Activated naive CD4-positive, alpha-beta T cell treated with anti-CD3 and anti-CD28 coated beads for 36 hours (primary cell): ENCODE results near the gene C9orf50. TPM values are rescaled to one million over a fixed set of nuclear protein-coding genes. Genes with fewer than 3 reads are reported as not detected.

ENCODE experiments used
- CTCF ChIA-PET: fragments of 350-600 bp; sonication (Branson Sonifier 250); formaldehyde crosslinking; loops from one replicate; lab custom pipeline; 2021; ENCODE audit warnings: antibody characterized with exemption; lab: Charles Lee
- DNase-seq: peaks from one replicate; pipeline ENCODE4 v3.0.0-alpha.2; 2020
- H3K27ac Mint-ChIP-seq: one replicate; pipeline ENCODE4 v1.8.0; 2021; ENCODE audit warnings: mild to moderate bottlenecking, mixed read lengths
- H3K27me3 Mint-ChIP-seq: one replicate; pipeline ENCODE4 v1.8.0; 2021; ENCODE audit warnings: low read depth, mixed read lengths
- H3K36me3 Mint-ChIP-seq: one replicate; pipeline ENCODE4 v1.8.0; 2021; ENCODE audit warnings: low read depth, mixed read lengths
- H3K4me1 Mint-ChIP-seq: one replicate; pipeline ENCODE4 v1.8.0; 2021; ENCODE audit warnings: low read depth, mixed read lengths
- H3K4me3 Mint-ChIP-seq: one replicate; pipeline ENCODE4 v1.8.0; 2021; ENCODE audit warnings: mild to moderate bottlenecking, moderate library complexity, mixed read lengths
- H3K9me3 Mint-ChIP-seq: one replicate; pipeline ENCODE4 v1.8.0; 2021; ENCODE audit warnings: mixed read lengths
- intact Hi-C: fragments of 100-400 bp; cut with micrococcal nuclease; formaldehyde crosslinking; loops from one replicate; pipeline ENCODE4 v1.15.1; 2023
- total RNA-seq, 2 experiments: library from RNA; stranded (reverse); gene quantifications; one replicate each; pipeline ENCODE4 v1.2.3, GENCODE V29; 2021

The C9orf50 gene
- total RNA-seq, 2 experiments from 2014 or later, result not detected

GRCh38 chr9:129612815-129613519 lies 7.9 kb downstream of the C9orf50 start:
- Mint-ChIP-seq H3K27me3 (no peaks in the 10 kb centered on the region), H3K27ac (no peak overlapping the region), H3K36me3 (no peaks in the 10 kb centered on the region), H3K9me3 (no peaks in the 10 kb centered on the region), H3K4me1 (peaks cover 15% of the 10 kb centered on the region), H3K4me3 (no peak overlapping the region)
- intact Hi-C loops, result no loop called here
- CTCF ChIA-PET, result interaction anchor here (1.0 to 3.2 kb wide), 3 partner anchors 10 to 170 kb away, joined by 4 to 42 read pairs (median 4); partner anchors contain the start of gene C9orf50
- DNase-seq, result no peak

GRCh38 chr9:129612123-129612522 lies 8.8 kb downstream of the C9orf50 start:
- H3K27me3 Mint-ChIP-seq, result no peaks in the 10 kb centered on the region
- CTCF ChIA-PET, result interaction anchor here (1.0 to 3.2 kb wide), 5 partner anchors 11 to 439 kb away, joined by 3 to 42 read pairs (median 4); partner anchors contain the start of gene C9orf50
- peaks cover 21% of the 10 kb centered on the region for H3K4me1 Mint-ChIP-seq
- no peaks in the 10 kb centered on the region for H3K36me3 Mint-ChIP-seq
- no peaks in the 10 kb centered on the region for H3K9me3 Mint-ChIP-seq
- H3K27ac Mint-ChIP-seq, result no peak overlapping the region
- no peak overlapping the region for H3K4me3 Mint-ChIP-seq
- DNase-seq, result no peak
- intact Hi-C loops, result no loop called here

GRCh38 chr9:129611307-129611800 lies 9.5 kb downstream of the C9orf50 start:
- H3K36me3 Mint-ChIP-seq, result no peaks in the 10 kb centered on the region
- no peak for DNase-seq
- no peak overlapping the region for H3K4me3 Mint-ChIP-seq
- H3K27ac Mint-ChIP-seq, result no peak overlapping the region
- CTCF ChIA-PET, result interaction anchor here (0.6 to 3.2 kb wide), 17 partner anchors 11 to 486 kb away, joined by 3 to 42 read pairs (median 3); partner anchors contain the start of genes C9orf50 and NTMT1
- H3K27me3 Mint-ChIP-seq, result no peaks in the 10 kb centered on the region
- intact Hi-C loops, result loop anchor here (1.0 to 2.0 kb wide), 3 partner anchors 13 to 472 kb away; no protein-coding TSS in a partner anchor
- peaks cover 25% of the 10 kb centered on the region for H3K4me1 Mint-ChIP-seq
- H3K9me3 Mint-ChIP-seq, result no peaks in the 10 kb centered on the region

GRCh38 chr9:129610473-129611306 lies 10.2 kb downstream of the C9orf50 start:
- Mint-ChIP-seq H3K27ac (no peak overlapping the region), H3K36me3 (no peaks in the 10 kb centered on the region), H3K4me3 (peak overlapping the region; percentile 71), H3K9me3 (no peaks in the 10 kb centered on the region), H3K4me1 (peaks cover 25% of the 10 kb centered on the region), H3K27me3 (no peaks in the 10 kb centered on the region)
- CTCF ChIA-PET, result interaction anchor here (0.6 to 3.2 kb wide), 18 partner anchors 12 to 485 kb away, joined by 3 to 42 read pairs (median 3); partner anchors contain the start of genes C9orf50 and NTMT1
- intact Hi-C loops, result loop anchor here (1.0 to 2.0 kb wide), 5 partner anchors 14 to 479 kb away; no protein-coding TSS in a partner anchor
- peak; percentile 83 for DNase-seq

- CTCF ChIA-PET, result no interaction called here
- Mint-ChIP-seq H3K9me3 (no peaks in the 10 kb centered on the region), H3K36me3 (no peaks in the 10 kb centered on the region), H3K4me3 (peak overlapping the region; percentile 71), H3K27me3 (no peaks in the 10 kb centered on the region), H3K4me1 (peaks cover 25% of the 10 kb centered on the region), H3K27ac (no peak overlapping the region)
- no peak for DNase-seq
- intact Hi-C loops, result loop anchor here (1.0 to 2.0 kb wide), 3 partner anchors 289 to 479 kb away; no protein-coding TSS in a partner anchor
These were observed 10.8 kb downstream of the C9orf50 start for GRCh38 chr9:129610213-129610472.

GRCh38 chr9:129609486-129610212 lies 11.3 kb downstream of the C9orf50 start:
- no peak for DNase-seq
- Mint-ChIP-seq H3K4me3 (peak overlapping the region; percentile 79), H3K4me1 (peaks cover 28% of the 10 kb centered on the region), H3K9me3 (no peaks in the 10 kb centered on the region), H3K36me3 (no peaks in the 10 kb centered on the region), H3K27ac (no peak overlapping the region), H3K27me3 (no peaks in the 10 kb centered on the region)
- CTCF ChIA-PET, result interaction anchor here (0.7 to 4.8 kb wide), 7 partner anchors 11 to 681 kb away, joined by 3 to 25 read pairs (median 4); partner anchors contain the start of genes C9orf50 and IER5L
- intact Hi-C loops, result loop anchor here (1.0 to 5.0 kb wide), 4 partner anchors 112 to 478 kb away; no protein-coding TSS in a partner anchor

- H3K9me3 Mint-ChIP-seq, result no peaks in the 10 kb centered on the region
- H3K27me3 Mint-ChIP-seq, result no peaks in the 10 kb centered on the region
- no peak overlapping the region for H3K27ac Mint-ChIP-seq
- no peak overlapping the region for H3K4me3 Mint-ChIP-seq
- intact Hi-C loops, result loop anchor here (5.0 kb wide), 1 partner anchor 112 kb away; no protein-coding TSS in a partner anchor
- CTCF ChIA-PET, result interaction anchor here (0.7 to 4.8 kb wide), 8 partner anchors 12 to 680 kb away, joined by 3 to 25 read pairs (median 4); partner anchors contain the start of genes C9orf50 and IER5L
- H3K4me1 Mint-ChIP-seq, result peaks cover 32% of the 10 kb centered on the region
- no peaks in the 10 kb centered on the region for H3K36me3 Mint-ChIP-seq
- DNase-seq, result no peak
These were observed 12.1 kb downstream of the C9orf50 start for GRCh38 chr9:129608561-129609481.

- Mint-ChIP-seq H3K27ac (peak overlapping the region; percentile 65), H3K9me3 (no peaks in the 10 kb centered on the region), H3K4me3 (no peak overlapping the region), H3K27me3 (no peaks in the 10 kb centered on the region), H3K36me3 (no peaks in the 10 kb centered on the region), H3K4me1 (peaks cover 37% of the 10 kb centered on the region)
- intact Hi-C loops, result loop anchor here (1.0 to 5.0 kb wide), 3 partner anchors 110 to 432 kb away; no protein-coding TSS in a partner anchor
- CTCF ChIA-PET, result interaction anchor here (1.5 to 4.8 kb wide), 5 partner anchors 17 to 475 kb away, joined by 5 to 25 read pairs (median 9); no protein-coding TSS in a partner anchor
- DNase-seq, result no peak
These were observed 13.9 kb downstream of the C9orf50 start for GRCh38 chr9:129607027-129607387.

- intact Hi-C loops, result loop anchor here (1.0 to 5.0 kb wide), 3 partner anchors 109 to 431 kb away; no protein-coding TSS in a partner anchor
- Mint-ChIP-seq H3K9me3 (no peaks in the 10 kb centered on the region), H3K27me3 (no peaks in the 10 kb centered on the region), H3K4me1 (peaks cover 37% of the 10 kb centered on the region), H3K27ac (no peak overlapping the region), H3K36me3 (no peaks in the 10 kb centered on the region), H3K4me3 (no peak overlapping the region)
- DNase-seq, result no peak
- CTCF ChIA-PET, result interaction anchor here (1.5 to 4.8 kb wide), 5 partner anchors 18 to 474 kb away, joined by 5 to 25 read pairs (median 9); no protein-coding TSS in a partner anchor
These were observed 14.5 kb downstream of the C9orf50 start for GRCh38 chr9:129606161-129607026.

- H3K4me3 Mint-ChIP-seq, result no peak overlapping the region
- no peaks in the 10 kb centered on the region for H3K27me3 Mint-ChIP-seq
- intact Hi-C loops, result loop anchor here (5.0 kb wide), 1 partner anchor 107 kb away; no protein-coding TSS in a partner anchor
- H3K4me1 Mint-ChIP-seq, result peaks cover 29% of the 10 kb centered on the region
- H3K9me3 Mint-ChIP-seq, result no peaks in the 10 kb centered on the region
- no peak overlapping the region for H3K27ac Mint-ChIP-seq
- no peak for DNase-seq
- CTCF ChIA-PET, result interaction anchor here (0.7 to 4.8 kb wide), 6 partner anchors 11 to 465 kb away, joined by 3 to 25 read pairs (median 6); no protein-coding TSS in a partner anchor
- H3K36me3 Mint-ChIP-seq, result no peaks in the 10 kb centered on the region
These were observed 16.1 kb downstream of the C9orf50 start for GRCh38 chr9:129604766-129605163.
